Measurements from ENCODE around the gene RNF213.

The RNF213 gene

DNA sequence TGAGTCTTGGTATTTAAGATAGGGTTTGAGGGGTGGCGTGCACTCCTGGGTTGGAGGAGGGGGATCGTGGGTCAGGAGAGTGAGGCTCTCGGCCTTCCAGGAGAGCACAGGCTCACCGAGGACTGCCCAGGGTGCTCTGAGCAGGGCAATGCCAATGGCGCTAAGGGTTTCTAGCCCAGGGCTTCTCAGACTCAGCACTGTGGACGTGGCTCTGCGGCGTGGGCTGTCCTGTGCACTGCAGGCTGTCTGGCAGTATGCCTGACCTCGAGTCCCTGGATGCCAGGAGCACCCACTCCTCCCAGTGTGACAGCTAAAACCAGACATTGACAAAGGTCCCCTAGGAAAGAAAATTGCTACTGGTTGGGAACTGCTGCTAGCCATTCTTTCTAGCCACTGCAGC lies 117.1 kb downstream of the RNF213 start:
- DNase-seq: no peak

DNA sequence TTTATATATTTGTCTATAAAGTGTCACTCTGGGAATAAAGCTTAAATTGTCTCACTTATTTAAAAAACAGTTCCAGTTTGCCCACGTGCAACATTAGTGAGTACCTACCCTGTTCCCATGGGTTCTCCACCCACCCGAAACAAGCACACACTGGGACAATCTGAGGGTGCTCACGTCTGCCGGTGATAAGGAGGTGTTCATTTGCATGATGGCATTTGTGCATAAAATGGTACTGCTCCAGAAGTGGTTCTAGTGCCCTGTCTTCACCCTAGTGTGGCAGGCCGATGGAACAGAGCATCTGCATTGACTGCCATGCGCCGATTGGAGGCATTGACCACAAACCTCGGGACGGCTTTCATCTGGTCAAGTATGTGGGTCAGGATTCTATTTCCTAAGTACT lies 118.7 kb downstream of the RNF213 start:
- DNase-seq: no peak

- DNase-seq: no peak
Measured at GRCh38 chr17:80380068-80380467, 119.4 kb downstream of the RNF213 start.

DNA sequence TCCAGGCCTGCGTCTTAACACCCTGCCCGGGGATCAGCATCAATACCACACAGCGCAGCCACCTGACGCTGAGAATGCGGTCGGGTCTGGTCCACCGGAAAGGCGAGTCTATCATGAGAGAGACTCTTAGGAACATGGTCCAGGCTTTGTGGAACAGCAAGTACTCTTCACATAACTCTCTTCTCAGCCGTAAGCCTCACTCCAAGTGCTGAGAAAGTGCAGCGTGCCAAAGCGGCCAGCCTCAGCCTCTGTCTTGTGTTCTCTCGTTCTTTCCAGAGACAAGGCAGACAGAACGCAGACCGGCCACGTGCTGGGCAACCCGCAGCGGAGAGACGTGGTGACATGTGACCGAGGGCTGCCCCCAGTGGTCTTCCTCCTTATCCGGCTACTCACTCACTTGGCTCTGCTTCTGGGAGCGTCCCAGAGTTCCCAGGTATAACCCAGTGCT lies 119.9 kb downstream of the RNF213 start:
- no peak for DNase-seq

DNA sequence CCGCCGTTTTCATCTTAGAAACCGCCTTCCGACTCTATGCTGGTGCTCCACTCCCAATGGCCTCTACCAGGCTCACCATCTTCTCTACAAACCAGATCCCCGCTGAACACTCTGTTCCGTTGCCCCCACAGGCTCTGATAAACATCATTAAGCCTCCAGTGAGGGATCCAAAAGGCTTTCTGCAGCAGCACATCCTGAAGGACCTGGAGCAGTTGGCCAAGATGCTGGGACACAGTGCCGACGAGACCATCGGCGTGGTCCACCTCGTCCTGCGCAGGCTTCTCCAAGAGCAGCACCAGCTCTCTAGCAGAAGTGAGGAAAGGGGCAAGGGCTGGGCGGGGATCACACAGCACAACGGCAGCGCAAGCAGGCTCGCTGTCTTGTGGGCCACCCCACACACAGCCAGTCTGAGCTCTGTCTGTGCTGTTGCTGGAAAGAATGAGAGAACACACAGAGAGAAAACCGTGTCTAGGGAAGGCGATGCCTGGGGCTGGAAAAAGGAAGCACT lies 120.8 kb downstream of the RNF213 start:
- DNase-seq: no peak

DNA sequence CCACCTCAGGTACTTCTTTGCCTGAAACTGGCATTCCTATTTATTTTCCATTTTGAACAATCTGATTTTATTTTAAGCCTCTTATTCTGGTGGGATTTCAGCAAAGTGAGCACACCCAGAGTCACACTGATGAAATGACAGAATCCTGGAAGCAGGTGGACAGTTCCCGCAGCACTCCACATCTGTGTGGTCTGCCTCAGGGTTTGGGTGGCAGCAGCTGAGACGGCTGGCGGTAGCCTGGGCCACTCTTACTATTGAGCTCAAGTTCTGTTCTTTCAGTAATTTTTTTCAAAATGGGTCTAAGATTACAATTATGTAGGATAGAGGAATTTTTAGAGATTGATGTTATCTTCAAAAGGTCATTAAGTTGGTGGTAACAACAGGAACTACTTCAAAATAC lies 121.8 kb downstream of the RNF213 start:
- no peak for DNase-seq

DNA sequence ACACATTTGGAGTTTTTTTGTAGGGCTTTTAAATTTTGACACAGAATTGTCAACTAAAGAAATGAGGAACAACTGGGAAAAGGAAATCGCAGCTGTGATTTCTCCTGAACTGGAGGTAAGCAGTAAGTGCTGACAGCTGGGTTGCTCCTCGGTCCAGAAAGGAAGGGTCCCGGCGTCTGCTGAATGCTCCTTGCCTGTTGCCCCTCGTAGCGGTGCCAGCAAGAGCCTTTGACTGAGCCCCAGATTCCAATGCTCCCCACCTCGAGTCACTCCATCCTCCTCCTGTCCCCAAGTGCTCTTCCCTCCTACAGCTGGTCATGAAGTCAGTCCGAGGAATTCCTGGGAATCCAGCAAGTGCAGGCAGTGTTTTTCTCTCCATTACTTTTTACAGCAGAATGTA lies 122.3 kb downstream of the RNF213 start:
- no peak for DNase-seq

- DNase-seq: no peak
Measured at GRCh38 chr17:80384078-80384960, 123.7 kb downstream of the RNF213 start.

DNA sequence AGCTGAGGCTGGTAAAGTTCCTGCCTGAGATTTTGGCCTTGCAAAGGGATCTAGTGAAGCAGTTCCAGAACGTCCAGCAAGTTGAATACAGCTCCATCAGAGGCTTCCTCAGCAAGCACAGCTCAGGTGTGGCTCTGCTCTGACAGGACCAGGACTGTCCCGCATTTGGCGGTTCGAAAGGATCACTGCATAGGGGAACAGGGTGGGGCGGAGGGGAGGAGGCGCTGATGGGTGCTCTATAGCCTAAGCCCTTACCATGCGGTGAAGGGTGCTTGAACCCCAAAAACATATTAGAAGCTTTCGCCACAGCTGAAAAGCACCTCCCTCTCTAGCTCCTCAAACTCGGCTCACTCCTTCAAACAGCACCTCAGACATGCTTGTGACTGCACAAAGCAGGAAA lies 124.4 kb downstream of the RNF213 start:
- no peak for DNase-seq

DNA sequence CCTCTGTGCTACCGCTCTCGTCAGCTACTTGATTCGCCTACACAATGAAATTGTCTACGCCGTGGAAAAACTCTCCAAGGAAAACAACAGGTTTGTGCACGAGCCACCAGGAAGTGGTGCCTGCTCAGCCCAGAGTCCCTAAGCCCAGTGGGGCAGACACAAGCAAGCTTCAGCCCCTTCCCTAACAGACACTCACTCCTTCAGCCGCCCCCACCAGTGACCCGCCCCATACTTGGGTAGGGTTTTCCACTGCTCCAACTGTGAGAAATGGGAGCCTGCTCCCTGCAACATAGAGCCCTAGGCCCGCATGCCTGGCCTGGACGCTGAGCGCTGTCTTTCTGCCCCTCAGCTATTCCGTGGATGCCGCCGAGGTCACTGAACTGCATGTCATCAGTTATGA lies 125.7 kb downstream of the RNF213 start:
- no peak for DNase-seq

GRCh38 chr17:80387071-80387470 lies 126.4 kb downstream of the RNF213 start:
- DNase-seq: no peak

DNA sequence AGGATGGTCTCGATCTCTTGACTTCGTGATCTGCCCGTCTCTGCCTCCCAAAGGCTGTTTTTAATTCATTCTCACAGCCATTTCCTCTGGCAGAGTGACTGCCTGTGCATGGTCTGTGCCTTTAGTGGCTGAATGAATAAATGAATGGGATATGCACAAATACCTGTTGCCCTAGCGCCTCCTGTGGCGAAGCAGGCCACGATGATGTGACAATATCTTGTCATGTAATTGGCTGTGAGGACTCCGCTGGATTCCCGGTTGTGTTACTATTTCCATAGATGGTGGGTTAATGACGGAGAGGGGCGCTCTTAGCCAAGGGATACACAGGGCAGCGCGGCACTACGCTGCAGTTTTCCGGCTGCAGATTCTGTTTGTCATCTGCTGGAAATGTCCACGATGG lies 127.5 kb downstream of the RNF213 start:
- DNase-seq: no peak

- no peak for DNase-seq
Measured at GRCh38 chr17:80388601-80389000, 127.9 kb downstream of the RNF213 start.

DNA sequence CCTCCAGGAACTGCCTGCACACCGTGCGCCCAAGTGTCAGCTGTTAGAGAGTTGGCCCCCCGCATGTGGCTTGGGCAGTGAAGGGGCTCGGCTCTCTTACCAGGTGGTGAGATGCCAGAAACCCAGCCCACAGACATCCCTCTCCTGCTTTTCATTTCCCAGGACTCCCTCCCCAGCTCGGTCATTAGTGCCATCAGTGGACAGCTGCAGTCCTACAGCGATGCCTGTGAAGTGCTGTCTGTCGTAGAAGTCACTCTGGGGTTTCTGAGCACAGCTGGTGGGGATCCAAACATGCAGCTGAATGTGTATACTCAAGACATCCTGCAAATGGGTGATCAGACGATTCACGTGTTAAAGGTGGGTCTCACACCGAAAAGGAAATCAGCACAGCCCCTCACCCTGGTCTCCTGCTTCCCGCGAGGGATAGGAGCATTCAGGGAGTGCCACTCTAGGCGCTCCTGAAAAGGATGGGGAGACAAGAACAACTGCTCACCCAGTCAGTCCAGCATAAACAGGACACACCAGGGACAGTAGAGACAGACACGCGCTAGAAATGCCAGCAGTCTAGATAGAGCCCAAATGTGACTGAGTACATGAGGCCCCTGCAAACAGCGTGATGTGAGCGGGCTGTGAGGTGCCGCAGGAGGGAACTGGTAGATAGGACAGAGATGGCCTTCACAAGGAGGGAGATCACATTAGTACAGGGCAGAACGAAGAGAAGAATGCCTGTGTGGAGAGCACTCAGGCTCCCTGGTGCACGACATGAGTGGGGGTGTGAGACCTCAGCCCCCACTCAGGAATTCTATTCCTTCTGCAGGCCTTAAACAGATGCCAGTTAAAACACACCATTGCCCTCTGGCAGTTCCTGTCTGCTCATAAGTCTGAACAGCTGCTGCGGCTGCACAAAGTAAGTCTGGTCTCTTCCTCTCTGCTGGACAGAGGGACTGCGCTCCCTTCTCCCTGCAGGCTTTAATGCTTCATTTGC lies 128.7 kb downstream of the RNF213 start:
- DNase-seq: no peak

- no peak for DNase-seq
Measured at GRCh38 chr17:80393241-80393890, 132.7 kb downstream of the RNF213 start.

DNA sequence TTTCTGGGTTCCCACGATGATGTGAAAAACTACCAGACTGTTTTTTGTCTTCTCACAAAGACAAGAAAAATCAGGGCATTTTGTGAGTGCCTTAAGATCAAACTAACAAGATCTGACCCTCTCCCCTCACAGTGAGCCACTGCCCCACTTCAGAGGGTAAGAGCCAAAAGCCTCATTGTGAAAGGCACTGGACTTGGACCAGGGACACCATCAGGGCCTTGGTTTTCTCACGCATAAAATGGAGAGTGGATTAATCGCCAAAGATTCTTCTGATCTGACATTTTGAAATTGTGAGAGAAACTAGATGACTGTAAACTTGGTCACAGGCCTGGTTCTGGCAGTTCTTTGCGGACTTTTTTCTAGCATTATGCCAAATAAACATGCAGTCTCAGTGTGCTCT lies 133.3 kb downstream of the RNF213 start:
- no peak for DNase-seq

- DNase-seq: peak; percentile 23
Measured at GRCh38 chr17:80394629-80395216, 134.1 kb downstream of the RNF213 start.

- DNase-seq: no peak
Measured at GRCh38 chr17:80395402-80396151, 134.9 kb downstream of the RNF213 start.

DNA sequence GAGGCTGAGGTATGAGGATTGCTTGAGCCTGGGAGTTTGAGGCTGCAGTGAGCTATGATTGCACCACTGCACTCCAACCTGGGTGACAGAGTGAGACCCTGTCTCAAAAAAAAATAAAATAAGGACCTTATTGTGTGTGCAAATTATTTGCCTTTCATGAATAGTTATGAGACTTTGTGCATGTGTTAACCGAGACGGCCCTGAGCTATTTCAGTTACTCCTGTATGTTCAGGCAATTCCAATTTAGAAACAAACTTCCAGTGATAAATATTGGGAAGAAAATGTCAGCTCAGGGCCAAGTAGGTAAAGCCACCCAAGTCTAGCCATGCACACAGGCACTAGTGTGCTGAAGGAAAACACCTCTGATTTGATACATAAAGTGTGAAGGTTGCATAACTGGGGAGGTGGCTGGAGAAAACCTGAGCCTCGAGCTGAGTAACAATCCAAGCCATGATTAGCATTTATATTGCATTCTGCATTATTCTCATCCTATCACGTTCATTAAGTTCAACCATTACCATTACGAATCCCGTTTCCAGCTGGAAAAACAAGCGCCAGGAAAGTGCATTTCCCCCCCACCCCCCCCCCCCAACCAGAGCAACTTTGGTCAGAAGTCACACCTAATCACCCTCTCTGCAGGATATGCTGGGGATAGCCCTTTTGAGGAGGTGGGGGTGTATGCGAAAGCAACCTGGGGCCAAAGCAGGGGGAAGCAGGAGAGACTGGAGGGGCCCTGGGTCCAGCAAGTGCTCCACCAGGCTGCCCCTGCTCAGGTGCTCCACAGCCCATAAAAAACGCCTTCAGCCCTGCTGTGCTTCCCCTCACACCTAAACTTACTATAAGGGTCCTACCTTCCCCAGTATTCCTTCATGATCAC lies 135.7 kb downstream of the RNF213 start:
- DNase-seq: no peak

- no peak for DNase-seq
Measured at GRCh38 chr17:80397034-80397387, 136.4 kb downstream of the RNF213 start.

DNA sequence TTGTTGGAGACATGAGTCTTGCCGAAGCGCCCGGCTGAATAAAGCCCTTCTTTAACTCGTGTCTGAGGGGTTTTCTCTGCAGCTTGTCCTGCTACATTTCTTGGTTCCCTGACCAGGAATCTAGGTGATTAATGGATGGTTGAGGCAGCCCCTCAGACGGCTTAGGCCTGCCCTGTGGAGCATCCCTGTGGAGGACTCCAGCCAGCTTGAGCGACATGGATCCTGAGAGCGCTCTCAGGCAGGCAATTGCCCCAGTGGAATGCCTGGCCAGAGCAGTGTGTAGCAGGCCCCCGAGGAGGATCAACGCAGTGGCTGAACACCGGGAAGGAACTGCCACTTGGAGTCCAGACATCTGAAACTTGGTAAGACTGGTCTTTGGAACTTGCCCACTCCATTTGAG lies 137.0 kb downstream of the RNF213 start:
- DNase-seq: no peak
